ENCODE measurements around the gene SCNM1.

Gene SCNM1

GRCh38 chr1:151147132-151147503, 18.8 kb upstream of the SCNM1 start:
- peak; percentile 16 for DNase-seq (ENCODE audit: low read depth)
- TF ChIP-seq CTCF (conservative IDR thresholded peaks at IDR 0.05; ENCODE audit: low read length), result no peak
- H3K4me3 ChIP-seq (ENCODE audit: low read length), result peak overlapping the region; percentile 67

- no peak for DNase-seq (ENCODE audit: low read depth)
- no peak for TF ChIP-seq CTCF (conservative IDR thresholded peaks at IDR 0.05; ENCODE audit: low read length)
- H3K4me3 ChIP-seq (ENCODE audit: low read length), result no peak overlapping the region
Observed at GRCh38 chr1:151147665-151148064, 18.3 kb upstream of the SCNM1 start.

- DNase-seq (ENCODE audit: low read depth), result no peak
- no peak within 1 kb of the TSS for H3K4me3 ChIP-seq (ENCODE audit: low read length)
Observed at GRCh38 chr1:151156515-151156819, 9.5 kb upstream of the SCNM1 start, which contains the start of gene TNFAIP8L2. TSS of gene TNFAIP8L2 (plus strand) at chr1:151156649. CDS start at chr1:151158698, 2,049 bp downstream.

GRCh38 chr1:151157067-151157531, 8.8 kb upstream of the SCNM1 start:
- no peak for TF ChIP-seq CTCF (conservative IDR thresholded peaks at IDR 0.05; ENCODE audit: low read length)
- no peak overlapping the region for H3K4me3 ChIP-seq (ENCODE audit: low read length)
- no peak for DNase-seq (ENCODE audit: low read depth)

More at GRCh38 chr1:151156515-151156819, 9.5 kb upstream of the SCNM1 start, which contains the start of gene TNFAIP8L2:
- no peak for TF ChIP-seq CTCF (conservative IDR thresholded peaks at IDR 0.05; ENCODE audit: low read length)

GRCh38 chr1:151158326-151158725, 7.6 kb upstream of the SCNM1 start:
- no peak for DNase-seq (ENCODE audit: low read depth)
- H3K4me3 ChIP-seq (ENCODE audit: low read length), result no peak overlapping the region
- TF ChIP-seq CTCF (conservative IDR thresholded peaks at IDR 0.05; ENCODE audit: low read length), result no peak

GRCh38 chr1:151158751-151159251, 7.1 kb upstream of the SCNM1 start:
- no peak for DNase-seq (ENCODE audit: low read depth)
- H3K4me3 ChIP-seq (ENCODE audit: low read length), result no peak overlapping the region
- TF ChIP-seq CTCF (conservative IDR thresholded peaks at IDR 0.05; ENCODE audit: low read length), result no peak

- no peak overlapping the region for H3K4me3 ChIP-seq (ENCODE audit: low read length)
- no peak for DNase-seq (ENCODE audit: low read depth)
- no peak for TF ChIP-seq CTCF (conservative IDR thresholded peaks at IDR 0.05; ENCODE audit: low read length)
Observed at GRCh38 chr1:151159373-151159772, 6.6 kb upstream of the SCNM1 start.
